NCI-H2227 treated with DMSO at 0.1 percent for 48 hours (cell line): ENCODE data around the gene NUDT16L1.
"Not testable (repeated sequence)": the region's sequence is repeated elsewhere in the genome, so short reads cannot be mapped to it uniquely, and the experiment has no call there.

Experiments used
- DNase-seq: peaks from one replicate; lab custom pipeline; 2025; lab: John Stamatoyannopoulos, UW

The NUDT16L1 gene

DNA sequence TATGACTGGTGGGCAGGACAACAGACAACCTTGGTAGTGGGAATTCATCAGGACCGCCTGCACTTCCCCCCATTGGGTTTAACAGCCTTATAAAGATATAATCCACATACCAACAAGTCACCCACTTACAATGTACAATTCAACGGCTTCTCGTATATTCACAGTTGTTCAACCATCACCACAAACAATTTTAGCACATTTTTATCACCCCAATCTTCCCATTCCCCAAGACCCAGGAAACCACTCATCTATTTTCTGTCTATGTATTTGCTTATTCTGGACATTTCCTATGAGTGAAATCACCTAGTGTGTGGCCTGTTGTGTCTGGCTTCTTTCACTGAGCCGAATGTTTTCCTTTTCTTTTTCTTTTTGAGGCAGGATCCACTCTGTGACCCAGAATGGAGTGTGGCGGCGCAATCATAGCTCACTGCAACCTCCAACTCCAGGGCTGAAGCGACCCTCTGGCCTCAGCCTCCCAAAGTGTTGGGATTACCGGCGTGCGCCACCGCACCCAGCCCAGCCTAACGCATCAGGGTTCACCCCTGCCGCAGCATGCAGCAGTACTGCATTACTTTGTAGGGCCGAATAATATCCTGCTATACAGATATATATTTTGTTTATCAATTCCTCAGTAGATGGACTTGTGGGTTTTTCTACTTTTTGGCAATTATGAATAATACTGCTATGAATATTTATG is 29.9 kb downstream of the NUDT16L1 start:
- DNase-seq, result no peak

DNA sequence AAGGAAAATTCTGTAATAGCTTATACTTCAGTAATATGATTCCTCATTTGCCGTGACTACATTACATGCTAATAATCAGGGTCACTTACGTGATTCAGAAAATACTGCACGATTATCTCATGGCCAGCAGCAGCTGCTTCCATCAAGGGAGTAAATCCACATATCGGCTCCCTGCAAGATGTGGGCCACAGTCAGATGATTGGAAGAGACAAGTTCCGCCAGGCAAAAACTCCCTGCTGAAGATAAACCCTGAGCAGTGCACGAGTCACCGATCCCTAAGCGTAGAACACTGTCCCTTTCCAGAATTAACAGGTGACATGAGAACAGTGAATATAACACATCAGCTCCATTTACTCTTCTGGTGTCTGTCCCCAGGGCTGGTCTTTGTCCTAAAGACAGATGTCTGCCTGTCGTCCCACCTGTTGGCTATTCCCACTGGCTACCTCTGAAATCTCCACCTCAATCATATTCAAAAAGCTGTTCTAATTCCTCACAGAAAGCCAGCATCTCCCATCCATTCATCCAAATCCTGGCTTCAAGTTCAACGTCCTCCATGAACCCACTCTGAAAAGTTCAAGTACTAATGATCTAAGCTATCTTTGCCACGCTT is 31.4 kb downstream of the NUDT16L1 start:
- no peak for DNase-seq

DNA sequence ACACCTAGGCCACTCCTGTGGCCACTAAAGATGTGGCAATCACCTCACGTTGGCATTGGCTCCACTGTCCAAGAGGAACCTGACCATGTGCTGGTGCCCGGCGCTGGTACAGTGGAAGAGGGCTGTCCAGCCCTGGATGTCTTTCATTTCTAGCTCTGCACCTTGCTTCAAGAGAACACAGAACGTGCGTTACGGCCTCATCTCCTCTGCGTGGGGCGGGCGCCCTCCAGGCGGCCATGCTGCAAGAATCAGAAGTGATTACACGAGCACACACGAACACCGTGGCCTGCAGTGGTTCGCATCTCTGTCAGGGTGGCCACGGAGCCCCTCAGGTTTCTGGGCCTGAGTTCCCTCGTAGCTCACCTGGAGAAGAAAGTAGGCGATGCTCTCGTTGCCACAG is 33.3 kb downstream of the NUDT16L1 start:
- no peak for DNase-seq

DNA sequence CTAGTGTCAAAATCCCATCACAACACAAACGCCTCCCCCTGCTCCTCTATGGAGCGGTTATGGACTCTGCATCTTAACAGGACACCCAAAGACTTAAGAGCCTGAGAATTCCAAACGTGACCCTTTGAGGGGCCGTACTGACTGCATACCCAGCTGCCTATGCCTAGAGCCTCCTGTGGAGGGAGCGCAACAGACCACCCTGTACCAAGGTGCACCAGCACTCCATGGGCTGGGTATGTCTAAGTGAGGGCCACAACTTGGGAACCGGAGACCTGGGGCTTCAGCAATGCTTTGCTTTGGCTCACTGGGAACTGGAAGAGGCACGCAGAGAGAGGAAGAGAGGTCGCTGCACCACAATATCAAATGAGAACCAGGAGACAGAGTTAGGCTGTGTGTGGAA is 35.3 kb downstream of the NUDT16L1 start:
- no peak for DNase-seq

DNA sequence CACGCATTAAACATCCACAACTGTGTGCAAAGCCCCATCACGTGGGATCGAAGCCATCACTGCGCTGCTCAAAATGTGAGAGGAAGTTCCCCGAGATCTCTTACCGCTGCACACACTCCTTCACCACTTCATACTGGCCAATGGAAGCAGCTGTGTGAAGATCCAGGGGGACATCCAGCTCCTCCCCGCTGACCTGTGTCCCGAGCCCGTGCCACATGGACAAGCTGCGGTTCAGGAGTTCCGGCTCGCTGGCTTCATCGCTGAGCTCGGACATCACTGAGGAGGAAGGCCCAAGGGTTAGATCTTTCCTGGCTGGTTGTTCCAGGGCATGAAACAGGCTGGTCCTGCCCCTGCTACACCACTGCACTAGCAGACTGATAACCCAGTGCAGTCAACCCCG is 36.5 kb downstream of the NUDT16L1 start:
- no peak for DNase-seq

DNA sequence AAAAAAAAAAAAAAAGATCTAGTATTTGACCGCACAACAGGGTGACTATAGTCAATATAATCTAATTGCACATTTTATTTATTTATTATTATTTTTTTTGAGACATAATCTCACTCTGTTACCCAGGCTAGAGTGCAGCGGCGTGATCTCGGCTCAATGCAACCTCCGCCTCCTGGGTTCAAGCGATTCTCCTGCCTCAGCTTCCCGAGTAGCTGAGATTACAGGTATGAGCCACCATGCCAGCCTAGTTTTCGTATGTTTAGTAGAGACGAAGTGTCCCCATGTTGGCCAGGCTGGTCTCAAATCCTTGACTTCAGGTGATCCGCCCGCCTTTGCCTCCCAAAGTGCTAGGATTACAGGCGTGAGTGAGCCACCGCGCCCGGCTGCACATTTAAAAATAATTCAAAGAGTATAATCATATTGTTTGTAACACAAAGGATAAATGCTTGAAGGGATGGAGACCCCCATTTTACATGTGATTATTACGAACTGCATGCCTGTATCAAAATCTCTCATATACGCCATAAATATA is 39.9 kb downstream of the NUDT16L1 start:
- DNase-seq, result no peak

DNA sequence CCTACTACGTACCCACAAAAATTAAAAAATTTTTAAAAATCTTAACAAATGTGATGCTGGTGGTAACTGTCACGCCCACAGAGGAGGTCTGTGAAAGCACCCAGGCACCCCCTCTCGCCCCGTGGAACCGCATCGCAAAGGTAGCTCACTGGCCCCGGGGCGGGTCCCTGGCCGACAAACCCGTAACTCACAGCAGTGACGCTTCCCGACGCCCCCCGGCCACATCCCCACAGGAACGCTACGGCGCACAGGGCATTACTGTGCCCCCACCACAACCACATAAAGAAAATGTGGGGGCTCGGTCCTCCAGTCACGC is 40.3 kb downstream of the NUDT16L1 start:
- peak; percentile 55 for DNase-seq

DNA sequence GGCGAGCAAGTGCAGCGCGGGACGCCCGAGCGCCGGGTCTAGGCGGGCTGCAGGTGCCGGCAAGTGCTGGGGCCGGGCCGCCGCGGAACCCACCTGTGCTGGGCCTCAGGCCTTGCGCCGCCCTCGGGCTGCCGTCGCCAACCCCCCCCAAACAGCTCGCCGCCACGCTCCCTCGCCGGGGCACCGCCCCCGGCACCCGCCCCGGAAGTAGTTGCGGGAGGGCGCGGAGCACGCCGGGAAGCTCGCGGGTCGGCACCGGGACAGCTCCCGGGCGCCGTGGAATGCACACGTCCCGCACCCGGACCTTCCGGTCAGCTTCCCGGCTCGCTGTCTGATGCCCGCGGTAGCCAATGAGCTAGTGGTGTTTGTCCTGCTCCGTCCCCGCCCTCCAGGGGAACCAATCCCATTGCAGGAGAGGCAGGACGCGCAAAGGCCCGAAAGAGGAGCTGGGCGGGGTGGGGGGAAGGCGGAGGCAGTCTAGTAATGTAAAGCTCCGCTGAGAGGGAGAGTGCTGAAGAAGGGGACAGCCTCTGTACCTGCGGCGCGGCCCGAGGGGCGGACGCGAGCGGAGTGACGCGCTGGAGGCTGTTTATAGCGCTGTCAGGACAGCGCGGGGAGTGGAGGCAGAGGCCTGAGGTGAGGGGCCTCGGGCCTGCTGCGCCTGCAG is 40.8 kb downstream of the NUDT16L1 start, which contains the start of the genes ANKS3 and DNAAF8:
Gene ANKS3, minus strand, starts transcription at position 209 of the 667 bp plus-strand sequence. CDS start 4,122 bp downstream, outside the sequence.
Gene DNAAF8, plus strand, starts transcription at position 475 of the 667 bp plus-strand sequence. CDS start 1,978 bp downstream, outside the sequence.
- peak; percentile 95 for DNase-seq

DNA sequence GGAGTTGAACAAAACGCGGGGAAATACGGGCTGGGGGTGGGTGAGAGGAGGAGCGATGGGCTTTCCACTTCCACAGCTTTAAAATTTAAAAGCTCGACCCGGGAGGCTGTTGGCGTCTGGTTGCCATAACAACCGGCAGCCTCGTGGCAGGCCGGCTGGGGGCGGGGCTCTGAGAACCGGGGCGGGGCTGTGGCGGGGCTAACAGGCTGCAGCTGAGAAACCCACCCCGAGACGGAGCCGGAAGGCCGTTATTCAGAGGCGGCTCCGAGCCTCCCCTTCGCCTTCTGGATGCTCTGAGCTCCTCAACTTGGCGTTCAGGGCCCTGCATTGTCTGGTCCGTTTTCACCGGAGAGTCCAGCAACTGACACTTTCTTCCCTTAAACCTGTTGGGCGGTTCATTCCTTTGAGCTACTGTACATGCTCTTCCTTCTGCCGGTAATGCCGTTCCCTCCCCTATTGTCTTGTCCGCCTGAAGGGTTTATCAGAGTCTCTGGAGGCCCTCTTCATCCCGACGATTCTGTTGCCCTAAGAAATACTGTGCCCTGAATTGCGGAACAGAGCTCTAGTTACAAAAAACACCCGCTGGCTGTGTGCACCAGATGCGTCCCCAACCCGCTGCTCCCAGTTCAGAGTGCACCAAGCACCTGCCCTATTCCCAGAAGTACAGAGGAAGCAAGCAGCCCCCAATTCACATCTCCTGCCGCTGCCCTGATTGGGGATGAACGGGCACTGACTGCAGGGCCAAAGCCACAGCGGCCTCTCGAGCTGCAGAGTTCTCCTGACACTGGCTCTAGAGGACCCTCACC is 41.6 kb downstream of the NUDT16L1 start:
- DNase-seq, result peak; percentile 87

DNA sequence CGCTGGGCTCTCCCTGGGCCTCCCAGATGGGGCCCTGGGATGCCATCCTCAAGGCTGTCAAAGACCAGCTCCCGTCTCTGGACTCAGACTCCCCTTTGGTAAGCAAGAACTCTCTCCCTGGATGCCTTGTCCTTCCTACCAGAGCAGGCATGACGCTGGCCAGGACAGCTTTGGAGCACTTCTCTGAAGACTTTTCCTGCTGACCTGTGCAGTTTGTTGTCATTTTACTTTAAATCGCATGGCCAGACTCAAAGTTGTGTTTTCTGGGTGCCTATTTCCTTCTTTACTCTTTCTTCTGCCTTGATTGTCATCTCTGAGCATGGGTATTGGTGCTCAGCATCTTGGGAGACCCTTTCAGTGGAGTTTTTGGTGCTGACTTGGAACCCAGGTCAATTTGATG is 43.2 kb downstream of the NUDT16L1 start:
- no peak for DNase-seq

DNA sequence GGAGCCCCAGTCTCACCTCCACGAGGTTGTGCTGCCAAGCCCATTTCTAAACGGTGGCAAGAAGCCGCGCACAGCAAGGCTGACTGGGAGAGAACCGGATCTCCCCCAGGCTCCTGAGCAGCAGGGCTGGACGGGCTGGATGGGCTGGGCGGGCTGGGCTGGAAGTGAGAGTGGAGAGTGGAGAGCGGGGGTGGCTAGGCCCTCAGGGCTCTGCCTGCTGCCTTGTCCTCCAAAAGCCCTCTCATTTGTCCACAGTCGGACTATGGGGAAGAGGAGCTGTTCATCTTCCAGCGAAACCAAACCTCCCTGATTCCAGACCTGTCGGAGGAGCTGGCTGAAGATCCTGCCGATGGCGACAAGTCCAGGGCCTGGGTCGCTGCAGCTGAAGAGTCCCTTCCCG is 44.2 kb downstream of the NUDT16L1 start:
- DNase-seq, result no peak

DNA sequence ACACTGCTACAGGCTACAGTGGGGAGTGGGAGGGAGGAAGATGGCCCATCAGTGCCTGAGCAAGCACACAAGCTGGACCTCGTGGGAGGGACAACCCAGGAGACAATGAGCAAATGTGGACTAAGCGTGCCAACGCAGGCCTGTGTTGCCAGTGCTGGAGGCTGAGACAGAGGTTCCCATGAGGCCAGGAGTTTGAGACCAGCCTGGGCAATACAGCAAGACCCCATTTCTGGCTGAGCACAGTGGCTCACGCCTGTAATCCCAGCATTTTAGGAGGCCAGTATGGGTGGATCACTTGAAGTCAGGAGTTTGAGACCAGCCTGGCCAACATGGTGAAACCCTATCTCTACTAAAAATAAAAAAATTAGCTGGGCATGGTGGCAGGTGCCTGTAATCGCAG is 45.0 kb downstream of the NUDT16L1 start:
- not testable (repeated sequence) for DNase-seq

DNA sequence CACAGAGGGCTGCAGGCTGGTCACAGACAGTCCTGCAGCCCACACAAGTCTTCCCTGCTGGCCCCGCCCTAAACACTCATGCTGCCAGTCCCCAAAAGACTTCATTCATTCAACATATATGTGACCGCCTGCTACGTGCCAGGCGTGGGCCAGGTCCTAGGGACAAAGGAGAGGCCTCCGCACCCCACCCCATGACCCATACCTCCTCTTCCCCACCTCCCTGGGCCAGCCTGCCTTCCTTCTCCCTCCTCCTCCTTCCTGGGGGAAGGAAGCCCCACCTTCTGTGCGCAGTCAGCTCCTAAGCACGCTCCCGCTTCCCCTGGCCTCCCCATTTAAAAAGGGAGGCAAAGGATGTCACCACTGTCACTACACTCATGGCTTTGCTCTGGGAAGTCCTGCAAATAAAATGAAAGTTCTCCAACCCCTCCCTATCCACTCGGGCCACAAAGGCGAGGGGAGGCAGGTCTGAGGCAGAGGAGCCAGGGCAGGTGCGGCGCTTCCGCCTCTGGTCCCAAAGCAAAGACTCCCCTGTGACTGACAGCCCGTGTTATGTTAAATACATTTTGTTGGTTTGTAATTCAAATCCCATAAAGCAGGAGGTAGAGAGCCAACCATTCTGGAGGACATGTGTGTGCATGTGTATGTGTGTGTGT is 50.0 kb downstream of the NUDT16L1 start:
- no peak for DNase-seq

DNA sequence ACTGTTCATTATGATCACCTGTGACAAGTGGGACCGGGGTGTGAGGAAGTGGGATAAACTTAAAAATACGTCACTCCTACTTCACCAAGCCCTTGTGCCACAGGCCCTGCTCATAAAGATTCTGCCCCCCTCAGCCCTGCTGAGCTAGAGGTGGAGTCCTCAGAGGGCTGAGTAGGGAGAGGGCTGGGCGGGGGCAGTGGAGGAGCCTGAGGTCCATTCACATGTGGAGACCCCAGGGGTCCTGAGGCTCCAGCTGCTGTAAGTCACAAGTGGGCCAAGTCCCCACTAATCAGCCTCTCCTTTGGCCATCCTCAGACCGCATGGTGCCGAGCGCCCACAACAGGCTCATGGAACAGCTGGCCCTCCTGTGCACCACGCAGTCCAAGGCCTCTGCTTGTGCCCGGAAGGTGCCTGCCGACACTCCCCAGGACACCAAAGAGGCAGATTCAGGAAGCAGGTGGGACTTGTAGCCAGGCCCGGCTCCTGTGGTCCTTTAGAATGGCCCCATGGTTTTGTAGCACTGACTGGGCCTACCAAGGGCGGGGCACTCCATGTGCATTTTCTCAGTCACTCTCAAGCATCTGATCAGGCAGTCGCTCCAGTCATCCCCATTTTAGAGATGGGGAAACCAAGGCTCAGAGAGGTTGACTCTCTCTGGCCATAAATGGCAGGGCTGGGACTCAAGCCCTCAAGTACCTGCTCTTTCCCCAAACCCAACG is 51.4 kb downstream of the NUDT16L1 start:
- DNase-seq, result no peak

DNA sequence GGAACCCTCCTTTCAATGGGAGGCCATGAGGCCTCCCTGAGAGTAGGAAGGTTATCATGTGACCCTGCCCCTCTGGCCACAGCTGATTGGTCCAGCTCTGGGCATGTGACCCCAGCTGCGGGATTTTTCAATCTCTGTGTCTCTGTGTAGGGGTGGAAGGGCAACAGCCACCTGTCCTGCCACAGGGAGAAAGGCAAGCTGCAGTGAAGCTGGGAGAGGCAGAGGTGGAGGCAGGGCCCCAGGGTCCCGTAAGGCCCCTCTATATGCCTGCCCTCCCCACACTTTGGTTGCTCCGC is 51.9 kb downstream of the NUDT16L1 start:
- no peak for DNase-seq
